HG02840 (cell line): Measurements from ENCODE around the gene GSDME.
"Not testable (repeated sequence)": the region's sequence is repeated elsewhere in the genome, so short reads cannot be mapped to it uniquely, and the experiment has no call there.

Experiments
- ATAC-seq: cut with Tn5 transposase; IDR thresholded peaks from one replicate; pipeline ENCODE4 v1.9.1; 2021; ENCODE audit warnings: mild to moderate bottlenecking, moderate library complexity, moderate number of reproducible peaks; ENCODE audit not compliant: unreplicated experiment, low FRiP score

The GSDME gene

DNA sequence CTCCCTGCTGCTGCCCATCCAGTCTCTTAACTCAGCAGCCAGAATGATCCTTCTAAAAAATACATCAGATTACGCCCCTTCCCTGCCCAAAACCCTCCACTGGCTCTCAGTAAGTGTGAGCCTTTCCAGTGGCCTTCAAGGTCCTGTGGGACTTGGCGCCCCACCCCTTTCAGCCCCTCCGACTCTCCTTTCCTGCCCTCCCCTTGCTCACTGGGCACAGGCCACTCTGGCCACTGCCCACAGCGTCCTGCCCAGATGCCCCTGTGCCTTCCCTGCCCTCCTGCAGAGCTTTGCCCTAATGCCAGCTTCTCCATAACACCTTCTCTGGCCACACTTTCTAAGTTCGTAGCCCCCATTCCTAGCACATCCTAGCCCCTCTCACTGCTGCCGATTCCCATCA, 13.8 kb downstream of the GSDME start:
- ATAC-seq, result no peak

- no peak for ATAC-seq
These were observed 14.6 kb downstream of the GSDME start for GRCh38 chr7:24742506-24743162.

DNA sequence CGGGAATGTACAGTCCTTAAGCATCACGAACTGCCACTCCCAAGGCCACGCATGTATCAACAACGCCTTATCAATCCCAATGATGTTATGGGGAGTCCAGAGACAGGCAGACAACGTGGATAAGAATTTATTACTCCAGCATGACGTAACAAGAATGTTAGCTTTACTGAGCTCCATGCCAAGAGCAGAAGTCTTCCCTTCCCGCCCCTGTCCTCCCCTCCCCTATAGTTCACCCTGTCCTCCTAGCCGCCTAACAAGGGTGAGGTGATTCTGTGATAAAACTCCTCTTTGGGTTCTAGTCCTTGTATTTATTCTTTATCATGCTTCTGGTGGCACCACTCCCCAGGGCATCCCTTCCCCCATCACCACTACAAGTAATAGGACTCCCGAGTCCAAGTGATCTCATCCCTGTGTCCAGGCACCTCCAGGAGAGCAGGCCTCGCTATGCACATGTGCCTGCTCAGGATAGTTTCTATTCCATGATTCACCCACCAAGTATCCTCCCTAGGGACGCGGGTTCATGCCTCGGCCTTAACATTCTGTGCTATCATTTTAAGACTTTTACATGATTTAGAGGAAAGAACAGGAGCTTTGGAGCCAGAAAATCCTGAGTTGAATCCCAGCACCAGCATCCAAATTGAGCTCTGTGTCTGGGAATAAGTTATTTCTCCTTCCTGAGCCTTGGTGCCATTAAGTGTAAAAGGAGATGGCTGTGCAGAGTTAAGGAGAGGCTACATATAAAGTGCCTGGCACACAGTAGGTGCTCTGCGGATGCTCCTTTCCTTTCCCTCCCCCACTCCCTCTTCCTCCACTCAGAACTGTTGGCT, 15.4 kb downstream of the GSDME start:
- no peak for ATAC-seq

GRCh38 chr7:24740871-24741270, 16.4 kb downstream of the GSDME start:
- ATAC-seq, result no peak

DNA sequence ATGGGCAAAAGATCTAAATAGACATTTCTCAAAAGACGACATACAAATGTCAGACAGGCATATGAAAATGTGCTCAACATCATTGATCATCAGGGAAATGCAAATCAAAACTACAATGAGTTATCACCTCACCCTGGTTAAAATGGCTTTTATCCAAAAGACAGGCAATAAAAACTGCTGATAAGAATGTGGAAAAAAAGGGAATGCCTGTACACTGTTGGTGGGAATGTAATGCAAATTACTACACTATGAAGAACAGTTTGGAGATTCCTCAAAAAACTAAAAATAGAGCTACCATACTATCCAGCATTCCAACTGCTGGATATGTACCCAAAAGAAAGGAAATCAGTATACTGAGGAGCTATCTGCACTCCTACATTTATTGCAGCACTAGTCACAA, 18.0 kb downstream of the GSDME start:
- ATAC-seq, result no peak

DNA sequence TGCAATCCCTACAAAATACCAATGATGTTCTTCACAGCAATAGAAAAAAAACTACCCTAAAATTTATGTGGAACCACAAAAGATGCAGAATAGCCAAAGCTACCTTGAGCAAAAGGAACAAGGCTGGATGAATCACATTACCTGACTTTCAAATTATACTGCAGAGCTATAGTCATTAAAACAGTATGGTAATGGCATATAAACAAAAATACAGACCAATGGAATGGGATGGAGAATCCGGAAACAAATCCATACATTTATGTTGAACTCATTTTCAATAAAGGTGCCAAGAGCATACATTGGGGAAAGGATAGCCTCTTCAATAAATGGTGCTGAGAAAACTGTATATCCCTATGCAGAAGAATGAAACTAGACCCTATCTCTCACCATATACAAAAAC, 18.7 kb downstream of the GSDME start:
- ATAC-seq, result no peak

DNA sequence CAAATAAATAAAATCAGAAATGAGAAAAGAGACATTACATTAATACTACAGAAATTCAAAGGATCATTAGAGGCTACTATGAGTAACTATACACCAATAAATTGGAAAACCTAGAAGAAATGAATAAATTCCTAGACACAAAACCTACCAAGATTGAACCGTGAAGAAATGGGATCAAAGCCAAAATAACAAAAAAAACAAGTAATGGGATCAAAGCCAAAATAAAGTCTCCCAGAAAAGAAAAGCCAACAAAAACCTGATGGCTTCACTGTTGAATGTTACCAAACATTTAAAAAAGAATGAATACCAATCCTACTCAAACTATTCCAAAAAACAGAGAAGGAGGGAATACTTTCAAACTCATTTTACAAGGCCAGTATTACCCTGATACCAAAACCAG, 20.0 kb downstream of the GSDME start:
- no peak for ATAC-seq

- ATAC-seq, result not testable (repeated sequence)
These were observed 21.7 kb downstream of the GSDME start for GRCh38 chr7:24735594-24735993.

- ATAC-seq, result no peak
These were observed 23.0 kb downstream of the GSDME start for GRCh38 chr7:24734306-24734705.

- ATAC-seq, result no peak
These were observed 23.7 kb downstream of the GSDME start for GRCh38 chr7:24733414-24734060.

DNA sequence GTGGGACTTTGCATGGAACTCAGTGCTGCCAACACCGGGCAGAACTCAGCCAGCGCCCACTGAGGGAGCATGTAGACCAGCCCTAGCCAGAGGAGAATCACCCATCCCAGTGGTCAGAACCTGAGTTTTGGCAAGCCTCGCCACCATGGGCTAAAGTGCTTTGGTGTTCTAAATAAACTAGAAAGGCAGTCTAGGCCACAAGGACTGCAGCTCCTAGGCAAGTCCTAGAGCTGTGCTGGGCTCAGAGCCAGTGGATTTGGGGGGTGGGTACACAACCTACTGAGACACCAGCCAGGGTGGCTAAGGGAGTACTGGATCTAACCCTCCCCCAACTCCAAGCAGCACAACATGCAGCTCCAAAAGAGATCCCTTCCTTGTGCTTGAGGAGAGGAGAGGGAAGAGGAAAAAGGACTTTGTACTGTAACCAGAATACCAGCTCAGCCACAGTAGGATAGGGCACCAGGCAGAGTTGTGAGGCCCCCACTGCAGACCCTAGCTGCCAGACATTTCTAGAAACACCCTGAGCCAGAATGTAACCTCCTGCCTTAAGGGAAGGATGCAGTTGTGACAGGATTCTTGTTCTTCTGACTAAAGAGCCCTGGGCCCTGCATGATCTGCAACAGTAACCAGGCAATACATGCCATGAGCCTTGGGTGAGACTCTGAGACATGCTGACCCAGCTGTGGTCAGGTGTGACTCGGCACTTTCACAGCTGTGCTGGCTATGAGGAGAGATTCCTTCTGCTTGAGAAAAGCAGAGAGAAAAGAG, 24.4 kb downstream of the GSDME start:
- no peak for ATAC-seq

- ATAC-seq, result no peak
These were observed 26.0 kb downstream of the GSDME start for GRCh38 chr7:24731313-24731712.

- no peak for ATAC-seq
These were observed 27.3 kb downstream of the GSDME start for GRCh38 chr7:24730018-24730369.

DNA sequence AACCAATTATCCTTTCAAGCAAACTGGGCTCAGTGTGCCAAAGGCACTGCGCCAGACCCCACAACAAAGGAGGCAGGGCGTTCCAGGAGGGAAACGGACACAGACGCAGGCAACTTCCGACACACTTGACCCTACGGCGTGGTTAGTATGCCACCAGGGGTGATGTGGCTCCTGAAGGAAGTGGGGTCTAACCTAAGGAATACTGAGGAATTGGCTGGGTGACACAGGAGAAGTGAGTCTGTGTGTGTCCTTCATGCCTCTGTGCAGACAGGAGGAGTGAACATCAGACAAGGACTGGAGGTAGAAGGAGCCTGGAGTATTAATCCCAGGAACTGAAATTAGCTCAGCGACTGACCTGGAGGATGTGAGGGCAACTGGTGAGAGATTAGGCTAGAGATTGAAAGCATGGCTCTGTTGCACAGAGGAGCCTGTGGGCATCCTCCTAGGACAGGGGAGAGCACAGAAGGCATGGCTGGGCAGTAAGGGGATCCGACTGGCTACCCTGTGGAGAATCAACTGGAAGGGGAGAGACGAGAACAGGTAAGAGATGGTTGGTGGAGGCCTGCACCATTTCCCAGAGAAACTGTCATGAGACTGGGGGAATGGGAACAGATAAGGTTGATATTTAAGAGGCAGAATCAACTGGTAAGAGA, 27.8 kb downstream of the GSDME start:
- ATAC-seq, result no peak

- ATAC-seq, result no peak
These were observed 28.5 kb downstream of the GSDME start for GRCh38 chr7:24728503-24729364.

- ATAC-seq, result no peak
These were observed 29.2 kb downstream of the GSDME start for GRCh38 chr7:24728121-24728500.

DNA sequence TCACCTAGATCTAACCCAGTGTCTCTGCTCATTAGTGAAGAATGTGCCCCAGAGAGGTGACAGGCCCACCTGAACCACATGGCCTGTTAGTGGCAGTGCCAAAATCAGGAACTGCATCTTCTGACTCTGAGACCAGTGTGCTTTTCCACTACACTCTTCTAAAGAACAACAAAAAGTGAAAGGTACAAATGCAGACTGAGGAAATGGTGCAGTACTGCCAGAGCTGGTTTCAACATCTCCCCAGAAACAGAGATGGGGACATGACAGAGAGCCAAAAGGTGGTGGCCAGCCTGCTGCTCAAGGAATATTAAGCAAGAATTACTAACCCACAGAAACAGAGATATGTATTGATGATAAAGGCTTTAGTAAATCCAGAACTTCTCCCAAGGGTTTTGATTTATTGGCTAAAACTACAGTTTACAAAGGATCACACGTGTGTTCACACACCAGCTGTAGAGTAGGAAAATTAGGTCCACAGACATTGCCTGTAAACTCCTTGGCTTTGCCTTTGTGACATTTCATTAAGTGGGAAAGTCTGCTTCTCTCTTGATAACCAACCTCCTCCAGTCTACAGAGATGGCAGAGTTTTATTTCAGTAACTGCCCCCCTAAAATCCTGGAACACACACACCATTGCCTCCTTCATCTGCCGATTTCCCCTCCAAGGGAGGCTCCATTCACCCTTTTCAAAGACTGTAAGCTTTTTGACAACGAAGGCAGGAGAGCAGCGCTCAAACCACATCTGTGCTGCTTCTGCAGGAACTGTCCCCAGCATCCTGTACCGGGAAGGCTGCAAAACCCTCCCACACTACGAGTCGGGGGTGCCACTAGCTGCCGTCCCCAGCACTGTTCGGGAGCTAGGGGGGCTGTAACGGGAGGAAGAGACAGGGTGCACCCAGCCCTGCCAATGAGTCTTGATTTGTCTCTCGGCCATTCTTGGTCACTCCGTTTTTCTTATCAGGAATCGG, 29.8 kb downstream of the GSDME start:
- no peak for ATAC-seq

GRCh38 chr7:24725554-24726241, 31.6 kb downstream of the GSDME start:
- ATAC-seq, result no peak
